Mesendoderm (in vitro differentiated cells): ENCODE measurements around the gene EXO1.

Experiments used
- DNase-seq: peaks from one replicate; pipeline ENCODE4 v3.0.0; 2013
- H2AK5ac ChIP-seq: 2 replicates; pipeline ENCODE4 v1.6.1; 2013; ENCODE audit warnings: low read length, inconsistent platforms
- H2BK120ac ChIP-seq: 2 replicates; pipeline ENCODE4 v1.6.1; 2013; ENCODE audit warnings: low read depth, mild to moderate bottlenecking, low read length, moderate library complexity, mixed read lengths
- H2BK15ac ChIP-seq: replicated peaks from 2 replicates; pipeline ENCODE4 v1.6.1; 2013; ENCODE audit warnings: low read depth, mild to moderate bottlenecking, moderate library complexity
- H2BK5ac ChIP-seq: 2 replicates; pipeline ENCODE4 v1.6.1; 2013; ENCODE audit warnings: low read length, inconsistent platforms
- H3K18ac ChIP-seq: 2 replicates; pipeline ENCODE4 v1.6.1; 2013; ENCODE audit warnings: mild to moderate bottlenecking, low read length, mixed read lengths
- H3K23ac ChIP-seq: one replicate; pipeline ENCODE4 v1.6.1; 2013; ENCODE audit warnings: low read length
- H3K27ac ChIP-seq: 2 replicates; pipeline ENCODE4 v1.5.1; 2013; ENCODE audit warnings: low read depth, mild to moderate bottlenecking, inconsistent platforms, low read length, moderate library complexity
- H3K27me3 ChIP-seq: 2 replicates; pipeline ENCODE4 v1.6.1; 2013; ENCODE audit warnings: low read length, control low read depth, mild to moderate bottlenecking, inconsistent platforms; ENCODE audit not compliant: insufficient read depth, poor library complexity
- H3K36me3 ChIP-seq: 2 replicates; pipeline ENCODE4 v1.6.1; 2013; ENCODE audit warnings: low read length, inconsistent platforms; ENCODE audit not compliant: control insufficient read depth, insufficient read depth
- H3K4ac ChIP-seq: one replicate; pipeline ENCODE4 v1.6.1; 2013; ENCODE audit warnings: low read depth, mild to moderate bottlenecking, low read length, moderate library complexity
- H3K4me1 ChIP-seq: 2 replicates; pipeline ENCODE4 v1.6.1; 2013; ENCODE audit warnings: low read depth, low read length, inconsistent platforms; ENCODE audit not compliant: control insufficient read depth
- H3K4me2 ChIP-seq: 2 replicates; pipeline ENCODE4 v1.6.1; 2013; ENCODE audit warnings: low read length
- H3K4me3 ChIP-seq: 2 replicates; pipeline ENCODE4 v1.5.1; 2013; ENCODE audit warnings: mild to moderate bottlenecking, low read length
- H3K56ac ChIP-seq: one replicate; pipeline ENCODE4 v1.6.1; 2013; ENCODE audit warnings: low read length
- H3K79me1 ChIP-seq: 2 replicates; pipeline ENCODE4 v1.6.1; 2013; ENCODE audit warnings: low read length, inconsistent platforms
- H3K79me2 ChIP-seq: 2 replicates; pipeline ENCODE4 v1.6.1; 2013; ENCODE audit warnings: mild to moderate bottlenecking, low read length; ENCODE audit not compliant: control insufficient read depth, insufficient read depth
- H3K9ac ChIP-seq: 2 replicates; pipeline ENCODE4 v1.6.1; 2013; ENCODE audit warnings: low read length, inconsistent platforms
- H4K5ac ChIP-seq: one replicate; pipeline ENCODE4 v1.6.1; 2013; ENCODE audit warnings: low read length
- H4K8ac ChIP-seq: one replicate; pipeline ENCODE4 v1.6.1; 2013; ENCODE audit warnings: low read depth, mild to moderate bottlenecking, control low read depth, low read length, moderate library complexity
- WGBS: extraction: QIAGEN DNeasy Blood & Tissue Kit; methylation state at CpG from one replicate; pipeline ENCODE4 v1.1.7; 2013; ENCODE audit warnings: low lambda C conversion rate, missing lambda C conversion rate; ENCODE audit not compliant: insufficient coverage; ENCODE audit errors: extremely low coverage; 5-methylcytosine and 5-hydroxymethylcytosine counted together

EXO1 gene

DNA sequence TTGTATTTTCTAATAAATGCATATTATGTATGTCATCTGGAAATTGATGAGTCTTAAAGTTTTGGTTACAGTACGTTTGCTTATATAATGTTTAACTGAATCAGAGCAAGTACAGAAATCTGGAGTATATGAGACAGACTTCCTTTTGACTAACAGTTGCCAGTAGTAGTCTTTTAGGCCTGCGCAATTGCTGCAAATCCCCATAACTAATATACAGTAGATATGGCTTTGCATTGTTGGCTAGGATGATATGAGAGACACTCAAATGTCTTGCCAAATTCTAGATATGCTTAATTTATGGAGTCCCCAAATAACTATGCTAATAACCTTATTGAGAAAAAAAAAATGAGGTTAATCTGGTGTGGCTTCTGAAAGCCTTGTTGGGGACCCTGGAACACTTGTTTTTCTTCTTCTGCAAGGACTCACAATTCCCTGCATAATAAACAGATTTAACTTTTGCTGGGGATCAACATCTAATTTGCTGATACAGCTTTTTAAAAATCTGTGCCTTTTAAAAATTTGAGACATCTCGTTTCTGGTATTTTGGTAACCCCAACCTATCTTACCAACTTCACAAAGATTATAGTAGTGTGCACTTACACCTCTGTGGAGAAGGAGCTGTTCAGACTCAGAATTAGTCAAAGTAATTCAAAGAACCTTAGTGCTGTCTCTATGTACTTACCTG, 22.9 kb downstream of the EXO1 start:
- H4K5ac ChIP-seq: no peak overlapping the region
- H3K36me3 ChIP-seq: peaks cover 2% of the 10 kb centered on the region
- H3K4me1 ChIP-seq: no peaks in the 10 kb centered on the region
- no peak overlapping the region for H3K4me3 ChIP-seq
- H3K23ac ChIP-seq: no peak overlapping the region
- no peak overlapping the region for H2BK120ac ChIP-seq
- H3K79me2 ChIP-seq: no peaks in the 10 kb centered on the region
- no CpG with 5 or more reads among the region's 3 CpGs for WGBS
- no peak overlapping the region for H3K27ac ChIP-seq
- no peak overlapping the region for H3K56ac ChIP-seq
- no peak overlapping the region for H4K8ac ChIP-seq
- no peak overlapping the region for H3K4ac ChIP-seq
- no peak overlapping the region for H2AK5ac ChIP-seq
- no peaks in the 10 kb centered on the region for H3K27me3 ChIP-seq
- H2BK15ac ChIP-seq: no peak overlapping the region
- no peak overlapping the region for H3K4me2 ChIP-seq
- H2BK5ac ChIP-seq: no peak overlapping the region
- DNase-seq: no peak
- H3K18ac ChIP-seq: no peak overlapping the region
- no peak overlapping the region for H3K9ac ChIP-seq
- no peaks in the 10 kb centered on the region for H3K79me1 ChIP-seq

DNA sequence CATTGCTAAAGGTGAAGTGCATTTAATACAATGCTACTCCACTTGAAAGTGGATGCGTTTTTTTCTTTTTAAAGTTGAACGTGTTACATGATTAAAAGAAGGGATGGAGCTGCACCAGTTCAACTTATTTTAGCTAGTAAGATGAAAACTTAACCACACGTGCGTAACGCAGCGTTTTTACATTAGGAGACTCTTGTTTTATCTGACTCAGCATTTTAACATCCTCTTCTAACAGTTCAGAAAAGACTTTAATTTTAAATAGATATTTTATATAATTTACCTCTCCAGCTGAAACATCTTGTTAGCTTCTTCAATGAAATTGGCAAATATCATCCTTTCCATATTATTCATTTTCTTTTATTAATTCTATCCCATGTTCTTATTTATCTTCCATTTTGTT, 33.4 kb downstream of the EXO1 start:
- no peak overlapping the region for H4K5ac ChIP-seq
- H3K79me1 ChIP-seq: no peaks in the 10 kb centered on the region
- no peaks in the 10 kb centered on the region for H3K4me1 ChIP-seq
- no peaks in the 10 kb centered on the region for H3K27me3 ChIP-seq
- no peak overlapping the region for H4K8ac ChIP-seq
- H3K56ac ChIP-seq: no peak overlapping the region
- H2AK5ac ChIP-seq: no peak overlapping the region
- no peak overlapping the region for H3K4me3 ChIP-seq
- H3K4ac ChIP-seq: no peak overlapping the region
- no peaks in the 10 kb centered on the region for H3K79me2 ChIP-seq
- WGBS: no CpG with 5 or more reads among the region's 6 CpGs
- no peaks in the 10 kb centered on the region for H3K36me3 ChIP-seq
- no peak overlapping the region for H3K18ac ChIP-seq
- H3K27ac ChIP-seq: no peak overlapping the region
- no peak overlapping the region for H2BK5ac ChIP-seq
- DNase-seq: no peak
- H3K23ac ChIP-seq: no peak overlapping the region
- H3K9ac ChIP-seq: no peak overlapping the region
- H2BK15ac ChIP-seq: no peak overlapping the region
- no peak overlapping the region for H3K4me2 ChIP-seq
- H2BK120ac ChIP-seq: no peak overlapping the region

DNA sequence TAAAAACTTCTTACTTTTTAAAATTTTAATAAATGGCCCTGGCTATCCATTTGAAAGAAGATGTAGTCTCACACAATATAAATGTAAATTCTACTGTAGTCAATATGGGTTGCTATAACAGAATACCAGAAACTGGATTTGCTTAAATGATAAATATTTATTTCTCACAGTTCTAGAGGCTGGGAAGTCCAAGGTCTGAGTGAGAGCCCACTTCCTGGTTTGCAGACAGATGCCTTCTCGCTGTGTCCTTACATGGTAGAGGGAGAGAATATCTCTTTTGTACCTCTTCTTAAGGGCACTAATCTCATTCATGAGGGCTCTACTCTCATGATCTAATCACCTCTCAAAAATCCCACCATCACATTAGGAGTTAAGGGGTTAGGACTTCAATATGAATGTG, 35.2 kb downstream of the EXO1 start:
- Histone ChIP-seq H2BK120ac (no peak overlapping the region), H2AK5ac (no peak overlapping the region), H3K36me3 (peaks cover 2% of the 10 kb centered on the region), H3K4me3 (no peak overlapping the region), H3K56ac (no peak overlapping the region), H4K8ac (no peak overlapping the region), H3K79me1 (no peaks in the 10 kb centered on the region), H4K5ac (no peak overlapping the region), H3K23ac (no peak overlapping the region), H2BK15ac (no peak overlapping the region), H3K4ac (no peak overlapping the region), H3K4me2 (no peak overlapping the region), H3K4me1 (no peaks in the 10 kb centered on the region), H3K9ac (no peak overlapping the region), H3K27me3 (no peaks in the 10 kb centered on the region), H3K27ac (no peak overlapping the region), H3K79me2 (no peaks in the 10 kb centered on the region), H2BK5ac (no peak overlapping the region), H3K18ac (no peak overlapping the region)
- WGBS: no CpG with 5 or more reads among the region's 1 CpG
- no peak for DNase-seq

DNA sequence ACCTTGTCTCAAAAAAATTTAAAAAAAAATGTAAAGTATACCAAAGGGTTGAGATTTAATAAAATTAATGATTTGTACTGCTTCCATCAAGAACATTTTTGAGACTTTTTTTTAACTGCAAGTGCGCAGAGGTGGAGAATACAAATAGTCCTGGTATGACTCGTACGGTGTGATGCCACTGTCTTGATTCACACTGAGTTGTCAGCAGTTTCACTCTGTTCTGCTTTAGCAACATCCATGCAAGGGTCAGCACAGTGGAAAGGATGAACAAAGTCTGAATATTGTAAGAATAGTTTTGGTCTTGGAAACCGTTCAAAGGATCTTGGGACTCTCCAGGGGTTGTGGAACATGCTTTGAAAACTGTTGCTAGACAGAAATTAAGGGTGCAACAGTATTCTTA, 40.2 kb downstream of the EXO1 start:
- Histone ChIP-seq H3K56ac (no peak overlapping the region), H4K5ac (no peak overlapping the region), H2AK5ac (no peak overlapping the region), H2BK120ac (no peak overlapping the region), H3K4me3 (no peak overlapping the region), H3K9ac (no peak overlapping the region), H3K23ac (no peak overlapping the region), H3K79me2 (no peaks in the 10 kb centered on the region), H3K27me3 (no peaks in the 10 kb centered on the region), H3K18ac (no peak overlapping the region), H3K4me2 (no peak overlapping the region), H3K4ac (no peak overlapping the region), H4K8ac (no peak overlapping the region), H3K79me1 (no peaks in the 10 kb centered on the region), H2BK15ac (no peak overlapping the region), H3K36me3 (peaks cover 2% of the 10 kb centered on the region), H3K4me1 (no peaks in the 10 kb centered on the region), H3K27ac (no peak overlapping the region), H2BK5ac (no peak overlapping the region)
- WGBS: no CpG with 5 or more reads among the region's 4 CpGs
- no peak for DNase-seq

DNA sequence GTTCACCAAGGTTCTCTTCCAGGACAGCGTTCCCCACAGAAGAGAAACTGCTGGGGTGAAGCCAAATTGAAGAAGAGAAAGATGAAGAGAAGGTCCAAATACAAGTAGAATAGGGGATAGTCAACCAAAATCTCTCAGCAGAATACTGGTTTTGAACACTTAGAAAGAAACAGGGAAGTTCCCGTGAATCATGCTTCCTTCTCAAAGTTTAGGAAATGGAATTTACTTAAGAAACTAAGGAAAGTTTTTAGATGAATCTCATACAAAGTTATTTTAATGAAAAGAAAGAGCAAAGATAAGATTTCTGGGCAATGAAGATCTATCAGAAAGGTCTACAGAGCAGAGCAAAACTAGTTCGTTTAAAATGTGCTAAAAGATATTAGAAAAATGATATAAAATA, 43.3 kb downstream of the EXO1 start:
- Histone ChIP-seq H4K5ac (no peak overlapping the region), H3K79me2 (no peaks in the 10 kb centered on the region), H3K27me3 (no peaks in the 10 kb centered on the region), H2BK5ac (no peak overlapping the region), H2BK120ac (no peak overlapping the region), H3K27ac (no peak overlapping the region), H2AK5ac (no peak overlapping the region), H2BK15ac (no peak overlapping the region), H3K4me1 (no peaks in the 10 kb centered on the region), H3K23ac (no peak overlapping the region), H3K18ac (no peak overlapping the region), H3K56ac (no peak overlapping the region), H3K9ac (no peak overlapping the region), H3K79me1 (no peaks in the 10 kb centered on the region), H4K8ac (no peak overlapping the region), H3K4me2 (no peak overlapping the region), H3K36me3 (peaks cover 2% of the 10 kb centered on the region), H3K4ac (no peak overlapping the region), H3K4me3 (no peak overlapping the region)
- no CpG with 5 or more reads among the region's 3 CpGs for WGBS
- DNase-seq: no peak

DNA sequence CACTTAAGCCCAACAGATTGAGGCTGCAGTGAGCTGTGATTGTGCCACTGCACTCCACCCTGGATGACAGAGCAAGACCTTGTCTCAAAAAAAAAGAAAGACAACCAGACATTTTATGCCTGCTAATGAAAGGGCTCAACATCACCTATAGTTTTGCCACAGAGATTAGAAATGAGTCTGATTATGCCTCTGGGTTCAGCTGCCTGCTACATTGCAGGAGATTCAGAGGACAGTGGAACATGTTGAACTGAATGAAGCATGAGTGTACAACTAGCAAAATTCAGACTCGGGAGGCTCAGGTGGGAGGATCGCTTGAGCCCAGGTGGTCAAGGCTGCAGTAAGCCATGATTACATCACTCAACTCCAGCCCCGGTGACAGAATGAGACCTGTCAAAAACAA, 46.0 kb downstream of the EXO1 start:
- WGBS: no CpG with 5 or more reads among the region's 3 CpGs
- Histone ChIP-seq H3K23ac (no peak overlapping the region), H3K27me3 (no peaks in the 10 kb centered on the region), H3K56ac (no peak overlapping the region), H2BK120ac (no peak overlapping the region), H3K4me1 (no peaks in the 10 kb centered on the region), H2AK5ac (no peak overlapping the region), H3K4me2 (no peak overlapping the region), H3K9ac (no peak overlapping the region), H3K79me2 (no peaks in the 10 kb centered on the region), H3K79me1 (no peaks in the 10 kb centered on the region), H4K5ac (no peak overlapping the region), H2BK5ac (no peak overlapping the region), H3K18ac (no peak overlapping the region), H3K27ac (no peak overlapping the region), H3K36me3 (no peaks in the 10 kb centered on the region), H4K8ac (no peak overlapping the region), H3K4me3 (no peak overlapping the region), H3K4ac (no peak overlapping the region), H2BK15ac (no peak overlapping the region)
- no peak for DNase-seq
